Psoas muscle (tissue), 8 donors: Measurements from ENCODE around the gene LILRA1. TPM values are rescaled to one million over a fixed set of nuclear protein-coding genes. Genes with fewer than 3 reads are reported as not detected.
"Not testable (repeated sequence)": the region's sequence is repeated elsewhere in the genome, so short reads cannot be mapped to it uniquely, and the experiment has no call there.

ENCODE experiments used
- ATAC-seq, 4 donors: fragments of 200-7000 bp; cut with Tn5 transposase; one replicate each; pipeline ENCODE4 v1.9.1; 2020; ENCODE audit warnings: moderate library complexity in 3 of 4, mild to moderate bottlenecking in 2 of 4
- DNase-seq, 2 donors: peaks; one replicate each; pipeline ENCODE4 v3.0.0-alpha.2; 2020
- H3K27ac ChIP-seq: fragments of 200-600 bp; one replicate; pipeline ENCODE4 v1.8.0; 2022
- H3K27me3 ChIP-seq, 3 donors: fragments of 200-600 bp in 1 of 3; one replicate each; pipeline versions ENCODE4 v1.6.1 to v1.8.0; 2013 to 2022; ENCODE audit warnings: low read length in 2 of 3, mild to moderate bottlenecking in 2 of 3, moderate library complexity in 1 of 3; ENCODE audit not compliant: insufficient read depth in 3 of 3
- H3K36me3 ChIP-seq, 2 donors: fragments of 200-600 bp in 1 of 2; one replicate each; pipeline versions ENCODE4 v1.6.1 to v1.8.0; 2013 to 2022; ENCODE audit warnings: low read depth in 1 of 2, mild to moderate bottlenecking in 1 of 2, moderate library complexity in 1 of 2; ENCODE audit not compliant: insufficient read depth in 1 of 2
- H3K4me1 ChIP-seq: fragments of 200-600 bp; one replicate; pipeline ENCODE4 v1.8.0; 2022
- H3K4me3 ChIP-seq: fragments of 200-600 bp; one replicate; pipeline ENCODE4 v1.8.0; 2022; ENCODE audit warnings: mild to moderate bottlenecking
- H3K9me3 ChIP-seq: fragments of 200-600 bp; one replicate; pipeline ENCODE4 v1.8.0; 2022
- CTCF ChIP-seq: fragments of 200-600 bp; IDR thresholded peaks from one replicate; pipeline ENCODE4 v1.8.0; 2022; ENCODE audit warnings: antibody characterized with exemption
- WGBS, 3 donors: extraction: QIAGEN DNeasy Blood & Tissue Kit; methylation state at CpG; one replicate each; pipeline versions ENCODE4 v1.1.6 to v1.1.7; 2013; 5-methylcytosine and 5-hydroxymethylcytosine counted together
- intact Hi-C, 2 donors: fragments of 100-400 bp; cut with DNase I; formaldehyde crosslinking; loops; one replicate each; pipeline versions ENCODE4 v1.11.0 to v1.14.2; 2022
- long read RNA-seq, 2 donors: library from polyadenylated mRNA; unstranded; transcript quantifications; one replicate each; pipeline ENCODE4 v2.0.0, GENCODE V29; 2021
- polyA plus RNA-seq, 3 donors: library from polyadenylated mRNA; stranded (reverse); fragments of 200-250 nt; gene quantifications; one replicate each; pipeline ENCODE4 v1.2.3, GENCODE V29; 2013
- total RNA-seq, 4 donors: library from RNA; stranded (reverse); fragmentation: NEBNext Ultra II Directional in 2 of 4; extraction: Animal tissue kit (Norgen Biotek cat#: 25700) in 2 of 4; gene quantifications; one replicate each; pipeline versions ENCODE4 v1.2.1 to v1.2.4, GENCODE V29; 2021 to 2023
- donor health status: healthy with polysubstance abuse.
- donor health status: DM: no; HTN: no; CAD: no; lungs with moderate emphysema.
- donor health status: Bipolar disorder and iron deficiency.
- donor health status: healthy.
- donor health status: DM: yes; HTN: yes; CAD: no.
- donor health status: DM: no; HTN: no; CAD: no.
- donor health status: DM: no; HTN: no; CAD: no.
- donor health status: DM: yes; HTN: yes; CAD: no.

LILRA1 gene
- total RNA-seq (under 1 TPM; 0.32 to 0.53 (median 0.34) TPM), polyA plus RNA-seq (under 1 TPM in 2 of 3 donors, not detected in 1; 0.09 to 0.13 TPM)
- long read RNA-seq, donor 1: 0 reads
- long read RNA-seq, donor 2, partial matches to known transcripts: 0 of 1 reads
- long read RNA-seq, donor 2, other reads (novel, unspliced or antisense): 1 of 1 reads

DNA sequence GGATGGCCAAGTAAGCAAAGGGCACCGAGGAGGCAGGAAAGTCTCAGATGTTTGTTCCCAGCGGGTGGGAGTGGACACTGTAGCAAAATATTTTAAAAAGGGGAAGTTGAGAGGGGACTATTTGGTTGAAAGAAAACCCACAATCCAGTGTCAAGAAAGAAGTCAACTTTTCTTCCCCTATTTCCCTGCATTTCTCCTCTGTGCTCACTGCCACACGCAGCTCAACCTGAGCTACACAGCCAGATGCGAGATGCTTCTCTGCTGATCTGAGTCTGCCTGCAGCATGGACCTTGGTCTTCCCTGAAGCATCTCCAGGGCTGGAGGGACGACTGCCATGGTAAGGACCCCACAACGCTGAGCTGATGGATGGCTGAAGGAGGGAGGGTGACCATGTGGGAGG lies at the start of gene LILRA1:
LILRA1 (plus strand) TSS at position 188 of the 400 bp plus-strand sequence. CDS start 613 bp downstream, outside the sequence.
- WGBS, 3 donors: 61 to 80% (median 62%) methylated on average over 4 to 6 of the region's 6 CpGs

DNA sequence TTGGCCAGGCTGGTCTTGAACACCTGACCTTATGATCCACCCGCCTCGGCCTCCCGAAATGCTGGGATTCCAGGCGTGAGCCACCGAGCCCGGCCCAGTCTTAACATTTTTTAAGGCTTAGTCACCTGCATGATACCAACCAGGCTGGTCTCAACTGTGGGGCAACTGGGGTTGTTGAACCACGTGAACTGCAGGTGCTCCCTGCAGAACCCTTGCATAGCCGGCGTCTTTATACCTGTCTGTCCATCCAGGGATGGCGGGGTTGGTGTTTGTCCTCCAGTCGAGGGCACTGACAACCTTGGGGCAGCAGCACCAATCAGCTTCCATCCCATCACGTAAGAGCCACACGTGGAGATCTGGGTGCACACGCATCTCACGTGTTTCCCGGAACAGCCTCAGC lies 44.6 kb upstream of the LILRA1 start:
- DNase-seq: no peak
- ATAC-seq: no peak
- H3K27me3 ChIP-seq: peaks cover 0 to 3% (median 0%) of the 10 kb centered on the region in 3 donors
- H3K4me1 ChIP-seq: no peaks in the 10 kb centered on the region
- H3K4me3 ChIP-seq: no peak overlapping the region
- no peaks in the 10 kb centered on the region for H3K9me3 ChIP-seq
- H3K36me3 ChIP-seq: no peaks in the 10 kb centered on the region
- intact Hi-C loops: no loop called here
- TF ChIP-seq CTCF: no peak
- WGBS, 3 donors: 84 to 87% (median 86%) methylated on average over 16 of the region's 16 CpGs
- no peak overlapping the region for H3K27ac ChIP-seq

More for the DNA sequence above, at the start of gene LILRA1:
- H3K36me3 ChIP-seq, DNase-seq, ATAC-seq, H3K4me1 ChIP-seq, H3K27me3 ChIP-seq, H3K9me3 ChIP-seq, H3K27ac ChIP-seq, intact Hi-C loops, H3K4me3 ChIP-seq: not testable (repeated sequence)

GRCh38 chr19:54549224-54549623 lies 44.2 kb upstream of the LILRA1 start:
- no peaks in the 10 kb centered on the region for H3K36me3 ChIP-seq
- H3K9me3 ChIP-seq: no peaks in the 10 kb centered on the region
- DNase-seq (no peak), ATAC-seq (no peak)
- no peaks in the 10 kb centered on the region for H3K4me1 ChIP-seq
- H3K27me3 ChIP-seq: peaks cover 0 to 3% (median 0%) of the 10 kb centered on the region in 3 donors
- 70 to 83% (median 81%) methylated on average over 14 of the region's 14 CpGs for WGBS, 3 donors
- intact Hi-C loops: no loop called here
- TF ChIP-seq CTCF: no peak
- no peak overlapping the region for H3K27ac ChIP-seq
- H3K4me3 ChIP-seq: no peak overlapping the region

DNA sequence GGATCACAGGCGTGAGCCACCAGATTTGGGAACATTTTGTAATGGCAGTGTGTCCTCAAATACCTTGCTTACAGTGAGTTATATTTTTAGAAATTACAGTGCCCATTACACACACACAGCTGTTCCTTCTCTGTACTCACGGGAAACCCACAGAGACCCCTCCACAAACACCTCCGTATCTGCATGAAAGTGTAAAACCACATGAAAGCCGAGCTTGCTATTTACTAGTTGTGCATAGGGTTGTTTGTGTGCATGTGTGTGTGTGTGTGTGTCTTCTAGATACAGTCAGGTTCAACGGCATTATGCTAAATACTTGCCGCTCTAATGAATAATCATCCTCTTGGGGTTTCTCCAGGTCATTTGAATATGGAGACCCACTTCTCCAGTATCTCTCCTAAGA lies 42.1 kb upstream of the LILRA1 start:
- Histone ChIP-seq H3K27ac (no peak overlapping the region), H3K4me1 (no peaks in the 10 kb centered on the region), H3K9me3 (no peaks in the 10 kb centered on the region), H3K4me3 (no peak overlapping the region), H3K36me3 (no peaks in the 10 kb centered on the region), H3K27me3 (peaks cover 0 to 3% (median 0%) of the 10 kb centered on the region in 3 donors)
- intact Hi-C loops: no loop called here
- DNase-seq (no peak), ATAC-seq (no peak)
- 70 to 81% (median 80%) methylated on average over 6 of the region's 6 CpGs for WGBS, 3 donors
- TF ChIP-seq CTCF: no peak

DNA sequence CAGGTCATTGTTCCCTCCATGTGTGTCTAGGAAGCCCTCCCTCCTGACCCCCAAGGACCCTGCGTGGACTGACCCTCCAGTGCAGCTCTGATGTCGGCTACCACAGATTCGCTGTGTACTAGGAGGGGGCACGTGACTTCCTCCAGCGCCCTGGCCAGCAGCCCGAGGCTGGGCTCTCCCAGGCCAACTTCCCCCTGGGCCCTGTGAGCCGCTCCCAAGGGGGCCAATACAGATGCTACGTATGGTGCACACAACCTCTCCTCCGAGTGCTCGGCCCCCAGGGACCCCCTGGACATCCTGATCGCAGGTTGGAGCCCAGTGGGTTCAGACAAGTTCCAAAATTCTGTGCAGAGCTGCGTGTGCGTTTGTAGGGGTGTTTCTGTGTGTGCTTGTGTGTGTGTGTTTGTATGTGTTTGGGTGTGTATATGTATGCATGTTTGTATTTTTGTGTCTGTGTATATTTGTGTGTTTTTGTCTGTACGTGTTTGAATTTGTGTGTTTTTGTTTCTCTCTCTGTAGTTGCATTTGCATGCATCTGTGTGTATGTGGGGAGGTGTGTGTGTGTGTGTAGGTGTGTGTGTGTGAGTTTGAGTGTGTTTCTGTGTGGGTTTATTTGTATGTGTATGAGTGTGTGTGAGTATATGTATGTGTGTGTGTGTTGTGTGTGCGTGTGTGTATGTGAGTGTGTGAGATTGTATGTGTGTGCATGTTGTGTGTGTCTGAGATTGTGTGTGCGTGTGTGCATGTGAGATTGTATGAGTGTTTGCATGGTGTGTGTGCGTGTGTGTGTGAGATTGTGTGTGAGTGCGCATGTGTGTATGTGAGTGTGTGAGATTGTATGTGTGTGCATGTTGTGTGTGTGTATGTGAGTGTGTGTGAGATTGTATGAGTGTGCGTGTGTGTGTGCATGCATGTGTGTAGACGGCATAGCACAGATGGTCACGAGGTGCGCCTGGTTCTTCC lies 41.2 kb upstream of the LILRA1 start:
- ATAC-seq: no peak

More for the DNA sequence above, 41.2 kb upstream of the LILRA1 start:
- intact Hi-C loops: no loop called here
- H3K9me3 ChIP-seq: no peaks in the 10 kb centered on the region
- DNase-seq: peak; percentile 30 to 60
- H3K4me3 ChIP-seq: no peak overlapping the region
- WGBS, 3 donors: 72 to 76% (median 72%) methylated on average over 22 of the region's 22 CpGs
- H3K36me3 ChIP-seq: no peaks in the 10 kb centered on the region
- TF ChIP-seq CTCF: no peak
- H3K27ac ChIP-seq: no peak overlapping the region
- no peaks in the 10 kb centered on the region for H3K4me1 ChIP-seq
- H3K27me3 ChIP-seq: peaks cover 0 to 3% (median 0%) of the 10 kb centered on the region in 3 donors
